ENCODE results near the gene ATP6V0A1.
"Not testable (repeated sequence)": the region's sequence is repeated elsewhere in the genome, so short reads cannot be mapped to it uniquely, and the experiment has no call there.

ATP6V0A1 gene

DNA sequence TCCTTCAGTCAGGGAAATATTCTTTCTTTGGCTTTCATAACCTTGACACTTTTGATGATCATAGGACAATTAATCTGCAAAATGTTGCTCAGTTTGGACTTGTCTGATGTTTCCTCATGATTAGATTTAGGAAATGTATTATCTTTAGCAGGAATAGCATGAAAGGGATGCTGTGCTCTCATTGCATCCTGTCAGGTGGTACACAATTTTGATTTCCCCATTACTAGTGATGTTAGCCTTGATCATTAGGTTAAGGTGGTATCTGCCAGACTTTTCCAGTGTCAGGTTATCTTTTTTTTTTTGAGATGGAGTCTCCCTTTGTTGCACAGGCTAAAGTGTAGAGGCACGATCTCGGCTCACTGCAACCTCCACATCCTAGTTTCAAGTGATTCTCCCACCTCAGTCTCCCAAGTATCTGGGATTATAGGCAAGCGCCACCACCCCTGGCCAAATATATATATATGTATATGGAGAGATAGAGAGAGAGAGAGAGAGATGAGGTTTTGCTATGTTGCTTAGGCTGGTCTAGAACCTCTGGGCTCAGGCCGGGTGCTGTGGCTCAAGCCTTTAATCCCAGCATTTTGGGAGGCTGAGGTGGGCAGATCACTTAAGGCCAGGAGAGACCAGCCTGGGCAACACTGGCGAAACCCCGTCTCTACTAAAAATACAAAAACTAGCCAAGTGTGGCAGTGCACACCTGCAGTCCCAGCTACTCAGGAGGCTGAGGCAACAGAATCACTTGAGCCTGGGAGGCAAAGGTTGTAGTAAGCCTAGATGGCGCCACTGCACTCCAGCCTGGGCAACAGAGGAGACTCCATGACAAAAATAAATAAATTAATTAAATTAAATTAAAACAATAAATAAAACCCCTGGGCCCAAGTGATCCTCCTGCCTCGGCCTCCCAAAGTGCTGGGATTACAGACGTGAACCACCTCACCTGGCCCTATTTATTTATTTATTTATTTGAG lies 19.8 kb upstream of the ATP6V0A1 start:
- no peak for DNase-seq

DNA sequence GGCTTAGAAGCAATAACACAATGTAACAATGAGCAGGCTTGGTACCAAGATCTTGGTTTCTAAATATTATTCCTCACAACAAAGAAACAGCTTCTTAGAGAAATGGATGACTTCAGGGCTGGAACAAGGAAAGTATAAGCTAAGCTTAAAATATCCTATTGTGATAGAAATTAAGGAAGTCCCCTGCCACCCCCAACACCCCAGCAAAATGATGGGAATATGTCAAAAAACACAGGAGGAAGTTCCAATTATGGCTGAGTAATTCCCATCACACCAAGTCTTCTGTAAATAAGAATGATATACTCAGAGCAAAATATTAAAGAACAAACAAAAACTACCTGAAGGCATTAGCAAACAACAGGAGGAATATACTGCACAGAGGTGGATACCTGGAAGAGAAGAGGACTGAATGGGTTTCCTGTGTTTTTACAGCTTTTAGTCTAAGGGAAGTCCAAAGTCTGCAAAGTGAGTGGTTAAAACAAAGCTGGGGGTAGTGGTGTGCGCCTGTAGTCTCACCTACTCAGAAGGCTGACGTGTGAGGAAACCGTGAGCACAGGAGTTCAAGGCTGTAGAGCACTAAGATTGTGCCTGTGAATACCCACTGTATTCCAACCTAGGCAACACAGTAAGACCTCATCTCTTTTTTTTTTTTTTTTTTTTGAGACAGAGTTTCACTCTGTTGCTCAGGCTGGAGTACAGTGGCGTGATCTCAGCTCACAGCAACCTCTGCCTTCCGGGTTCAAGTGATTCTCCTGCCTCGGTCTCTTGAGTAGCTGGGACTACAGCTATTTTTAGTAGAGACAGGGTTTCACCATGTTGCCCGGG lies 17.1 kb upstream of the ATP6V0A1 start:
- no peak for DNase-seq

GRCh38 chr17:42442196-42442565 lies 16.5 kb upstream of the ATP6V0A1 start:
- DNase-seq = no peak

- DNase-seq = not testable (repeated sequence)
Observed at GRCh38 chr17:42449176-42449575, 9.5 kb upstream of the ATP6V0A1 start.

DNA sequence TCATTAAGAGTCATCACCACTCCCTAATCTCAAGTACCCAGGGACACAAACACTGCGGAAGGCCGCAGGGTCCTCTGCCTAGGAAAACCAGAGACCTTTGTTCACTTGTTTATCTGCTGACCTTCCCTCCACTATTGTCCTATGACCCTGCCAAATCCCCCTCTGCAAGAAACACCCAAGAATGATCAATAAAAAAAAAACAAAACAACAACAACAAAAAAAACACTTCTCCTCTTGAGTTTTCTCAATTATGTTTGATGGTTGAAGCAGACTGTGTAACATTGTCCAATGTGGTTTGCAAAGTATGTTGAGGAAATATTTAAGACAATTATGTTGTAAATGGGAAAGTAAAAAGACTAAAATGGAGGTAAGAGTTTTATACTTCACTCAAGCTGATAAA lies 8.8 kb upstream of the ATP6V0A1 start:
- DNase-seq = not testable (repeated sequence)

GRCh38 chr17:42451270-42451669 lies 7.4 kb upstream of the ATP6V0A1 start:
- not testable (repeated sequence) for DNase-seq

GRCh38 chr17:42453439-42453838 lies 5.2 kb upstream of the ATP6V0A1 start:
- no peak for DNase-seq

DNA sequence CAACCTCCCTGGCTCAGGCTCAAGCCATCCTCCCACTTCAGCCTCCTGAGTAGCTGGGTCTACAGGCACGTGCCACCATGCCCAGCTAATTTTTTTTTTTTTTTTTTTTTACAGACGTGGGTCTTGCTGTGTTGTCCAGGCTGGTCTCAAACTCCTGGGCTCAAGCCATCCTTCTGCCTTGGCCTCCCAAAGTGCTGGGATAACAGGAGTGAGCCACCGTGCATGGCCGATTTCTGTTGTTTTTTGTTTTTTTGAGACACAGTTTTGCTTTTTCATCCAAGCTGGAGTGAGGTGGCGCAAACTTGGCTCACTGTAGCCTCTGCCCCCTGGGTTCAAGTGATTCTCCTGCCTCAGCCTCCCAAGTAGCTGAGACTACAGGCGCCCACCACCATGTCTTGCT lies 3.7 kb upstream of the ATP6V0A1 start:
- DNase-seq = not testable (repeated sequence)

GRCh38 chr17:42456223-42457106 lies 2.2 kb upstream of the ATP6V0A1 start:
- peak; percentile 43 for DNase-seq

GRCh38 chr17:42457107-42457792 lies 1.4 kb upstream of the ATP6V0A1 start:
- no peak for DNase-seq

DNA sequence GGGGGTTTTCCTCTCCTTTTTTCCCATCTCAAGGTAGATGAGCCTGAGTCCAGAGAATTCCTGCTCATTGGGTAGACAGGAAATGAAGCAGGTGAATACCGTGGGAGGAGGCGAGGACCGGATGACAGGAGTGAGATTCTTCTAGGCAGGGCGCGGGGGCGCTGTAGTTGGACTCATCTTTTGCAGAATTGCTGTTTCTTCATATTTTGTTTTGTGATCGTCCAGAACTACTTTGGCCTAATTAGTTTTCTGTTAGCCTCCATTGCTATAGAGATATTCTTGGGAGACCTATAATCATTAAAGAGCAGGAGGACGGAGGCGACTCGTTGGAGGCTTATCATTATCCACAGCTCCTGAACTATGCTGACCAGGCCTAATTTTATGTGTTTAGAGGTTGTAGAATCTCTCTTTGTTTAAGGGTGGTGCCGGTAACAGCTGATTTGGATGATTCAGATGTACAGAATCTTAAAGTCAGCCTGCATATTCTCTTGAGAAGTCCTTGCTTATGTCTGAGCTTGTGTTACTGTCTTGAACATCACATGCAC lies 650 bp downstream of the ATP6V0A1 start:
- DNase-seq = peak; percentile 51

DNA sequence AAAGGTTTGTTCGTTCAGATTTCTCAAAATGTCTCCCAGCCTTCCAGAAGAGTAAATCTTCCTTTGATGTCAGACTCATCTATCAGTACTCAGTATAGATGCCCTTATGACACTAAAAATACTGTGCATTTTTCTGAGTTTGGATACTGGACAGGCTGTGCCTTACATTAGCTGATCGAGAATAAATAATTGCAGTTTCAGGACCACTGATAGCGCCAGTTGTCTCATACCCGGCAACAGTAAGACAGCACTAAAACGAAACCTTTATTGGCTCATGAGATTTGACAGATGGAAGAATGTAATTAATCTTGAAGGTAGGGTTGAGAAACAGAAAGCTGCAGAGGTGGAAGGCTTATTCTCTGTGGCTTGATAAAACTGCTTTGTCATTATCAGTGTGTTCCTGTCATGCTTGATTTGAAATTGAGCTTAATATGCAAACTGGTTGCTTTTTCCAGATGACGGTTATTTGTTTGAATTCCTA lies 1.2 kb downstream of the ATP6V0A1 start:
- peak; percentile 44 for DNase-seq

GRCh38 chr17:42460371-42460770 lies 1.7 kb downstream of the ATP6V0A1 start:
- DNase-seq = no peak

DNA sequence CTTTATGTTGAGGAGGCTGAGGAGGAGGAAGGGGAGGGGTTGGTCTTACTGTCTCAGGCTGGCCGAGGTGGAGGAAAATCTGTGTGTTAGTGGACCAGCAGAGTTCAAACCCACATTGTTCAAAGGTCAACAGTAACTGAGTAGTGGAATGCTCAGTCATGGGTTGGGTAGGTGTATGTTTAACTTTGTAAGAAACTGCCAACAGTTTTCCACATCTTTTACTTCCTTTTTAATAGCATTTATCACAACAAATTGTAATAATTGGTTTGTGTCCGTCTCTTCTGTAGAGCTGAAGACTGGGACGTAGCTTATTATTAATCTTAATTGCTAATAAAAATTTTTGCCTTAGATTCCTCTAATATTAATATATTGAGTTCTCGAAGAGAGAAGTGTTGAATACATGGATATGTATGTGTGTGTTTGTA lies 5.3 kb downstream of the ATP6V0A1 start:
- DNase-seq = no peak

DNA sequence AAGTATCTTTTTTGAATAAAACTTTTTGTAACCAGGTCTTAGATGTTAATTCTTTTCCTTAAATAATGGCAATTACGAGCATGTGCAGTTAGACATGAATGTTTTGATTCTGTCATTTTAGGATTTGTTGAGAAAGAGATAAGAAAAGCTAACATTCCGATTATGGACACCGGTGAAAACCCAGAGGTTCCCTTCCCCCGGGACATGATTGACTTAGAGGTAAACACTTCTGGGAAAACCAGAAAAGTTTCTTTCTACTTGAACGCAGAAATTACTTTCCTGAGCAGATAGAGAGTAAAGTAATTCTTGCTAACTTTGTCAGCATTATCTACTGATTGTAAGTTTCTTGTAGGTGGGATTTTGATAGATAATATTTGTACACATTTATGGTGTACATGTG lies 9.2 kb downstream of the ATP6V0A1 start:
- no peak for DNase-seq

DNA sequence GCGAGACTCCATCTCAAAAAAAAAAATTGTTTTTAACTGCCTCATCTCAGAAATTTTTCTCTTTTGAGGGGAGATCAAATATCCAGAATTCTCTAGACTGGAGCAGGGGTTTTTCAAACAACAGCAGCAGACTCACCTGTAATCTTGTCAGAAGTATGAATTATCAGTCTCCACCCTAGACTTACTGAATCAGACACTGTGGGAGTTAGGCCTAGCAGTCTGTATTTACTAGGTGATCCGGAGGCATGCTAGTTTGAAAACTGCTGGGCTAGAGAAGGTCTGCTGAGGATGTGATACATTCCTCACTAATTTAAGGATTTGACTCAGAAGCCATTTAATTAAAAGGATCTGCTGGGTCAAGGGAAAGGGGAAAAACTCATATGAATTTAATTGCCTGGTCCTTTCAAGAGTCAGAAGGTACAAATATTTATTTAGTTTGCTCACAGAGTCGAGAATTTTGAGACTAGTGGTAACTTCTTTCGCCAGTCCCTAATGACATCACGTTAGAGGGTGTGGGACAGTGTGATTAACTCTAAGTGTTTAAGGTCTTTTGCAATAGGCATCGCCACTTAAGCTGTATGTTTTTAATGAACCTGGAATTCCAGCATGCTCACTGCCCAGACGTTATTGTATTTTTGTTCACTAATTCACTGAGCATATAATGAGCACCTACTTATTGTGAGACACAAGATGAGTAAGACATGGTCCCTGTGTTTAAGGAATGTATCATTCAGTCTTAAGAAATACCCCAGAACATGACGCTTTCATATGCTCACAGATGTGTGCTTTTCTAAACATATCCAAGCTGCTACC lies 14.2 kb downstream of the ATP6V0A1 start:
- DNase-seq = peak; percentile 49

DNA sequence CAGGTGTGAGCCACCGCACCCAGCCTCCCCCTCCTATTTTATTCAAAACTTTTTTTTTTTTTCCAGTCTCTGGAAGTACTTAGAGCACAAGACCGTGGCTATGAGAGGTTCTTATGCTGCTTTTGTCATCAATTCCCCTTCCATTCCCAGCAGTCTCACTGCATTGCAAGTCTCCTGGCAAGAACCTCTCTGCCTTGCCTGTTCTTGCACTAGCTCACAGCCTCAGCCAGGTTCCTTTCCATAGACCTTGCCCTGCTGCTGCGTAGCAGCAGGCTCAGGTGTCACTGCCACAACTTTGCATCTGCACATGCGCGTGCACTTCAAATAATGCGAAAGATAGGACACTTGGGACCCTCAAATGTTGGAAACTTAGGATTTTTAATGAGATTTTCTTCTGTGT lies 15.6 kb downstream of the ATP6V0A1 start:
- DNase-seq = no peak

DNA sequence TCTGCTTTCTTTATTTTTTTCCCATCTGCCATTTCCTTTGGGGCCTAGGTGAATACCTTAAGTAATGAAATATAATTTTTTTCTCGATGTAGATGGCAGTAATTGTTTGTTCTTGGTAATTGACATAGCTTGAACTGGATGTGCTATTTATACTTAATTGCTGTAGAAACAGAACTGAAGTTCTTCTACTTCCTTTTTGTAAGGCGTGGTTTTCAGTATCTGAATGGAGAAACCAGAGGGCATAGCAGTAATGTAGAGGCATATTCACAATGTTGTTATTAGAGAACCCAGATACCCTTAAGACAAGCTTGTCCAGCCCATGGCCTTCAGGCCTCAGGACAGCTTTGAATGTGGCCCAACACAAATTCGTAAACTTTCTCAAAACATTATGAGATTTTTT lies 16.4 kb downstream of the ATP6V0A1 start:
- no peak for DNase-seq

DNA sequence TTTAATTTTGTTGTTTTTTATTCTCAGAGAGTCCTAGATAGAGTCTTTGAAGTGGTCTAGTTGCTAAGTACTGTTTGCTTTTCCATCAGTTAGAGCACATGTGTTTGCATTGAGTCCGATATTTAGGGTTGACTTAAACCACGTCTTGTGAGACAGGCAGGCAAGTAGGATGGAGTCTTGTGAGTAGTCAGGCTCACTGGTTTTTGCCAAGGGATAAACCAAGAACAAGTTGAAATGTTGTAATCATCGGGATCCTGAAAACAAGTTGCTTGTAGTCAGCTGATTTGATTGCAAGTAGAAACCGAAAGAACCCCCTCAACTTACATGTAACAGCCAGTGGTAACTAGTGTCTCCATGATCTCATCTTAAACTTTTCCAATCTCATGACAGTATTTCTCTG lies 17.2 kb downstream of the ATP6V0A1 start:
- no peak for DNase-seq

DNA sequence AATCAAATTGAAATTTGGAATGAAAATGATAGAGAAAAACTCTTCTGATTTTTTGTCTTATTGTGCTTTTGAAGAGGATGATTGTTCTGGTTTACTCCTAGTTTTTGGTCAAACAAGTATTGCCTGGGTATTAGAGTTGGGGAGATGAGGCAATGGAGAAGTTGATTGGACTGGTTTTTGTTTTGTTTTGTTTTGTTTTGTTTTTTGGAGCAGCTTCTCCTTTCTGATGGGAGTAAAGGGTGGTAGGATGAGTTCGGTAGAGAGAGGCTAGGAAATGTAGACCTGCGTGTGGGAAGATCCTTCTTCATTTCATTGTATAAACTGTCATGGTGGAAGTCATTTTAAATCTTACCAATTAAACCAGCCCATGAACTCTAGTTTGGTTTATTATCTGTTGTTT lies 17.7 kb downstream of the ATP6V0A1 start:
- no peak for DNase-seq

DNA sequence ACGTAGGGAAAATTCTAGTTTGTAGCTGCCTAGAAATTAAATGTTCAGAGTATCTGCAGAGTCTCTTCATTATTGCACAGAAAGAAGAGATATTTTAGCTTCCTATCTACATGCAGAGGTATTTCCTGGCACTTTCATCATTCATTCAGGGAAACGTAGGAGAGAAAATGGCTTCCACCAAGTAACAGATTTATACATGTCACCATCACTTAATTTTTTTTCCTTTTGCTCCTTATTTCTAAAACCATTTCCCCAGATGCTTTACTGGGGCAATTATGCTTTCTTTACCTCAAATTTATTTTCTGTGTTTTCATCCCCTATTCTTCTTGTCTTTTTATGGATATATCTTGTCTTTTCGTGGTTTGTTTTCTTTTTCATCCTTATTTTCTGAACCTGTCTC lies 18.5 kb downstream of the ATP6V0A1 start:
- no peak for DNase-seq

Data from kidney glomerular epithelial cell (primary cell).